Epithelial cell of proximal tubule (primary cell): ENCODE data around the gene CCDC90B. TPM values are rescaled to one million over a fixed set of nuclear protein-coding genes. Genes with fewer than 3 reads are reported as not detected.
A peak's percentile ranks its signal among the peaks of the same experiment; 100 is the strongest.
"Not testable (repeated sequence)": the region's sequence is repeated elsewhere in the genome, so short reads cannot be mapped to it uniquely, and the experiment has no call there.

ENCODE experiments used
- DNase-seq: peaks from one replicate; pipeline ENCODE4 v3.0.0-alpha.2; 2011; ENCODE audit warnings: low read depth
- H3K4me3 ChIP-seq: 2 replicates; pipeline ENCODE4 v1.5.1; 2011; ENCODE audit warnings: low read depth, mild to moderate bottlenecking, low read length
- CTCF ChIP-seq: conservative IDR thresholded peaks from 2 replicates; pipeline ENCODE4 v1.5.1; 2012; ENCODE audit warnings: low read depth, mild to moderate bottlenecking, low read length
- total RNA-seq: library from RNA; depleted of rRNA; stranded (reverse); fragments of >200 nt; gene quantifications from 2 replicates; pipeline ENCODE4 v1.2.3, GENCODE V29; 2015

CCDC90B gene
- total RNA-seq, 1 donor from 2014 or later: 44.4 TPM

- H3K4me3 ChIP-seq: no peak overlapping the region
- TF ChIP-seq CTCF: no peak
- DNase-seq: no peak
Observed at GRCh38 chr11:83272627-83273026, 13.5 kb downstream of the CCDC90B start.

- H3K4me3 ChIP-seq: not testable (repeated sequence)
Observed at GRCh38 chr11:83271734-83272133, 14.4 kb downstream of the CCDC90B start.

GRCh38 chr11:83269080-83269479 lies 17.1 kb downstream of the CCDC90B start:
- not testable (repeated sequence) for H3K4me3 ChIP-seq, DNase-seq

More at GRCh38 chr11:83271734-83272133, 14.4 kb downstream of the CCDC90B start:
- not testable (repeated sequence) for DNase-seq

- no peak overlapping the region for H3K4me3 ChIP-seq
- no peak for TF ChIP-seq CTCF
- DNase-seq: no peak
Observed at GRCh38 chr11:83265331-83265730, 20.8 kb downstream of the CCDC90B start.

DNA sequence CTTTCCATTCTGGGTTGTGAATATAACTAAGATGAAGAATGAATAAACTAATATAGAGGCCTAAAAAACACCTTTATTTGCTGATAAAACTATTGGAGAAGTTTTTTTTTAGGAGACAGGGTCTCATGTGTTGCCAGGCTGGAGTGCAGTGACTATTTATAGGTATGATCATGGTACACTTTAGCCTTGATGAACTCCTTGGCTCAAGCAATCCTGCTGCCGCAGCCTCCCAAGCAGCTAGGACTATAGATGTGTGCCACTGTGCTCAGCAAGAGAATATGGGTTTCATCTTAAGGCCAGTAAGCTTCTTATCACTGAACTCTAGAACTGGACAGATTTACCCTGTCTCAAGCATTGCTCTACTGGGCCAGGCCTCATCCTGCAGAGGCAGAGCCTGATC lies 26.6 kb downstream of the CCDC90B start:
- no peak for DNase-seq
- no peak for TF ChIP-seq CTCF
- H3K4me3 ChIP-seq: no peak overlapping the region

GRCh38 chr11:83257761-83258168 lies 28.4 kb downstream of the CCDC90B start:
- TF ChIP-seq CTCF: no peak
- DNase-seq: peak; percentile 80
- no peak overlapping the region for H3K4me3 ChIP-seq

DNA sequence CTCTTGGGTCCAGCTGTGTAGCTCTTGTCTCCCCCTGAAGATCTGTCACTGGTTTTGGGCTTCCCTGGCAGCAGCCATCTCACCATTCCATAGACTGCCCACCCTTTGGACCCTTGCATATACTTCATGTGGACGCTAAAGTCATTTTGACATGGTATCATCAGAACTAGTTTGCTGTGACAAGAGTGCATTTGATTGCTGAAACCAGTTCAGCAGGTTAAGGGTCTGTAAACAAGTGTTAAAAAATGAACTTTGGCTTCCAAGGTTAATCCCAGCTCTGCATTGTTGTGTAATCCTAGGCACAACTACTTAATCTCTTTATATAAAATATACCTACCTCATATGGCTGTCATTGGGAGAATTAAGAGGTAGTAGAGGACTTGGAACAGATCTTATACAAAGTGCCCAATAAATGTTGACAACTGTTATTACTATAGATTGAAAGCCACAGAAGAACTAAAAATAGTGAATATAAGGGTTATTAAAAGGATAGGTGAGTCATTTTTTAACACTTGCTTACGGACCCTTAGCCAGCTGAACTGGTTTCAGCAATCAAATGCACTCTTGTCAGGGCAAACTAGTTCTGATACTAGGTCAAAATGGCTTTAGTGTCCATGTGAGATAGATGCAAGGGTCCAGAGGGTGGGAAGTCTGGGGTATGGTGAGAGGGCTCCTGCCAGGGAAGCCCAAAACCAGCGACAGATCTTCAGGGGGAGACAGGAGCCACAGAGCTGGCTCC lies 29.4 kb downstream of the CCDC90B start:
- DNase-seq: no peak
- H3K4me3 ChIP-seq: no peak overlapping the region
- TF ChIP-seq CTCF: no peak

DNA sequence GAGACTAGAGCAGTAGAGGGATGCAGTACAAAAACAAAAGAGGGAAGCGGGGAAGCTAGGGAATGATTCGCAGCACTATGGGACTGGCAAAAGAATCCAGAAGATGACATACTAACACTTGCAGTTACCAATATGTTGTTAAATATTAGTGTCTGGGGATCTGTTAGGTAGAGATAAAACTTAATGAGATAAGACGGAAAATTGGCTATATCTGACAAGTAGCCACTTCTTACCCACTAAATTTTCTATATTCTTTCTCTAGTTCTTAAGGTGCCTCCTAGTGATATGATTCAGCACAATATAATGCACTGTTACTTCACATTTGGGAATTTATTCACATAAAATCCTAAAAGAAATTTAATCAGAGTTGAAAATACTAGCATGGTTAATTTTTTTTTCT lies 30.8 kb downstream of the CCDC90B start:
- no peak overlapping the region for H3K4me3 ChIP-seq
- DNase-seq: no peak
- no peak for TF ChIP-seq CTCF
